GM23338 (cell line): Measurements from ENCODE around the gene PTPN7.

Experiments used
- CTCF ChIP-seq, 2 experiments: fragments of 200-600 bp in 1 of 2; sonication (generic) in 1 of 2; conservative IDR thresholded peaks; 2 replicates each; pipeline versions ENCODE4 v1.5.1 to v1.6.1; 2016 to 2017; ENCODE audit warnings: antibody characterized with exemption in 2 of 2, low read depth in 2 of 2, mild to moderate bottlenecking in 2 of 2, moderate library complexity in 1 of 2
- EZH2 ChIP-seq: fragments of 200-600 bp; sonication (generic); IDR thresholded peaks from one replicate; pipeline ENCODE4 v1.8.0; 2017; ENCODE audit warnings: antibody characterized with exemption, mild to moderate bottlenecking, low read depth; ENCODE audit not compliant: unreplicated experiment
- POLR2AphosphoS5 ChIP-seq: IDR thresholded peaks from 2 replicates; pipeline ENCODE4 v1.6.1; 2016; ENCODE audit warnings: antibody characterized with exemption, low read depth
- ZNF462 ChIP-seq: fragments of 250-450 bp; sonication (Bioruptor Pico); IDR thresholded peaks from 2 replicates; pipeline ENCODE4 v1.5.0; 2020; ENCODE audit warnings: mild to moderate bottlenecking, moderate library complexity

GRCh38 chr1:202116287-202116686, 44.1 kb downstream of the PTPN7 start:
- TF ChIP-seq CTCF (conservative IDR thresholded peaks at IDR 0.05; ENCODE audit: low read depth in 2 of 2) (no peak), EZH2 (no peak), ZNF462 (no peak), POLR2AphosphoS5 (no peak)
